HUDEP-2 (cell line): ENCODE results near the gene POU6F2.
A peak's percentile ranks its signal among the peaks of the same experiment; 100 is the strongest.
"Not testable (repeated sequence)": the region's sequence is repeated elsewhere in the genome, so short reads cannot be mapped to it uniquely, and the experiment has no call there.

Source experiments
- DNase-seq, 76 experiments: peaks; one replicate each; lab custom pipeline; 2025; ENCODE audit not compliant: unreplicated experiment in 76 of 76; lab: John Stamatoyannopoulos, UW

The POU6F2 gene

DNA sequence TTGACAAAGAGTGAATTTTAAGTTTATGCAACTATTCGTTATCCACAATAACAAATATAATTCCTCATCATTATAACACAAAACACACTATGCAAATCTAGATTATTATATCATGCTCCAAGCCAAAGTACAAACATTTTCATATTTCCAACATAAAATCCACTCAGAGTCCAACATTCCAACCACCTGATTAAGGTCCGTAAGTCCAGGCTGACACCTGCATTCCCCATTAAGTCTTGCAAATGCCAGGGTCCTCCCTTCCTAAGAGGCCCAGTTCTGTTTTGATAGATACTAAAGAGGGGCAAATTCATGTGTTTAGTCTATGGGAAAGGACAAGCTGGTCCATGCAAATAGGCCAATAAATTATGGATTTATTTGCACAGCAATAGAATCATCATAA, 206.1 kb downstream of the POU6F2 start:
- no peak for DNase-seq

DNA sequence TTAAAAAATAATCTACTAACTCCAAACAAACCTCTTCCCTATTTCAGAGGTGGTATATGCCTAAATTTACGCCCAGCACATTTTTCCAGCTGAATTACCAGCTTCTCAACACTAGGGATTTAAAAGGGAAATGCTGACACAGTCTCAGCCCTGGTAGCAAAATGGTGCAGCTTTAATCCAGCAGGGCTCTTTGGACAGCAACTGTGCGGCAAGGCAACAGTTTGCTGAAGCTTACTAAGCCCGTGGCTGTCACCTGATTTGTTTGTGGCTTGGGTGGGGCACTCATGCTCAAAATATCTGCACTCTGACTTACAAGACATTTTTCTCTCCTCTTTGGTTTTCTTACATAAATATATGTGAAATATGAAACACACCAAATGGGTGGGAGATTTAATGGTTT, 206.7 kb downstream of the POU6F2 start:
- DNase-seq = peak in 2 of 76 experiments; percentile 5 to 27

DNA sequence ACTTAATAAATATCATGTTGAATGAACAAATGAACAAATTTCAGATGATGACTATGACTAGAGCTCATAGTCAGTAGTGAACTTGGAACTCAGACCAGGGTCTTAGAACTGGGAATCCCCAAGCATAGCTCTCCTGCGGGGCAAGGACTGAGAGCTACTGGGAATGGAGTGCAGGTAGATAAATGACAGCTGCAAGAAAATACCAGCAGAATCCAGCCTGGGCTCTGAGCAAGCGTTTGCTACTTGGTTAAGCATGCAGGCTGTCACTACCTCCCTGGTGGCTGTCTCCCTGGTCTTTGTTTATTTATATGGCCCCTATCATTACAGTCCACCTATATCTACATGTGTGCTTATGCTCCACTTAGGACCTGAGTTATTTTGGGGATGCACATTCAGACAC, 208.4 kb downstream of the POU6F2 start:
- no peak for DNase-seq

DNA sequence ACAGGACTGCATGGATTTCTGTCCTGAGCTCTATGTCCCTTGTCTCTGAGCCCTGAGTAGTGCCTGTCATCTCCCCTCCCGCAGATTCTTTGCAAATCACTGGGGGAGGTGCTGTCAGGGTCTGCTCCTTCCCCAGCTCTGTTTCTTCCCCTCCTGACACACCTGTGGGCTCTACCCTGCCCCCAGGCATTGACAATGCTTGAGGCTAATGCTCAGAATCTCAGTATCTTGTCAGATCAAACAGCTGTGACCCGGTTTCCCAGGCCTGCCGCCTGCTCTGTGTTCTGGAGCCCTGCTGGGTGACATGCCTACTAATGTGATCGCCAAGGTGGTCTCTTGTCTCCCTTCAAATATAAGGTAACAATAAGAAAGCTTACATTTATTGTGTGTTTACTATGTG, 209.0 kb downstream of the POU6F2 start:
- DNase-seq = no peak

DNA sequence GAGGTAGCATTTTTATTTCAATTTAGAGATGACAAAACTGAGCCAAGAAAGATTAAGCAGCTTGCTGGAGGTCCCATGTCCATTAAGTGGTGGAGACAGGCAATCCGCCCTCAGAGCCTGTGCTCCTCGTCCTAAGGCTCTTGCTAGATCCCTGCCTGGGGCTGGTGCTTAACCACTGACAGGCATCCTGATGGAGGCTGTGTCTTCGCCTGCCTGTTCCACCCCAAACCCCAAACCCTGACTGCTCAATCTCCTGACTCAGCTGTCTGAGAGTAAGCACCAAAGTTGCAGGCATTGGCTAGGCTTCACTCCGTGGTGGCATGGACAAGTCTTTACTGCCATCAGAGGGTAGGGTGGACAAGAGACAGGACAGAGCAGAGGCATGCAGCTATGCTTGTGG, 209.4 kb downstream of the POU6F2 start:
- DNase-seq = no peak

DNA sequence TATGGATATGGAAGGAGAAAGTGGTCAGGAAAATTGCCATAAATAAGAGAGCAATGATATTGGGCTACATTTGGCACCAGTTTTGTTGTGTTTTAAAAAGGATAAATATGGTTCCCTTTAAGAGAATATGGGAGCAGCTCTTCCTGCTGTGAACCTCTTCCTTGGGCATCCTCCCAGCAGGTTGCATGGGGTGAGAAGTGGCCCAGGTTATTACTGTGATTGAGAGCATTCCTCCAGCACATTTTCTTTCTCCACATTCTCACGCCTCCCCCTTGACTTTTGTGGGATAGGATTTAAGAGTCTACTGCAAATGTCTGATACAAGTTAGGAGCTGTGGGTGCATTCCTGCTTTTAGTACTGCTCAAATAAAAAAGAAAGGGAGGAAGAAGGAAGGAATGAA, 214.8 kb downstream of the POU6F2 start:
- no peak for DNase-seq

DNA sequence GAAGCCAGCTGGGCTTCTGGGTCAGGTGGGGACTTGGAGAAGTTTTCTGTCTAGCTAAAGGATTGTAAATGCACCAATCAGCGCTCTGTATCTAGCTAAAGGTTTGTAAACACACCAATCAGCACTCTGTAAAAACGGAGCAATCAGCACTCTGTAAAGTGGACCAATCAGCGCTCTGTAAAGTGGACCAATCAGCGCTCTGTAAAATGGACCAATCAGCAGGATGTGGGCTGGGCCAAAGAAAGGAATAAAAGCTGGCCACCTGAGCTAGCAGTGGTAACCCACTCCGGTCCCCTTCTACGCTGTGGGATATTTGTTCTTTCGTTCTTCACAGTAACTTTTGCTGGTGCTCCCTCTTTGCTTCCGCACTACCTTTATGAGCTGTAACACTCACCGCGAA, 216.7 kb downstream of the POU6F2 start:
- DNase-seq = not testable (repeated sequence)

DNA sequence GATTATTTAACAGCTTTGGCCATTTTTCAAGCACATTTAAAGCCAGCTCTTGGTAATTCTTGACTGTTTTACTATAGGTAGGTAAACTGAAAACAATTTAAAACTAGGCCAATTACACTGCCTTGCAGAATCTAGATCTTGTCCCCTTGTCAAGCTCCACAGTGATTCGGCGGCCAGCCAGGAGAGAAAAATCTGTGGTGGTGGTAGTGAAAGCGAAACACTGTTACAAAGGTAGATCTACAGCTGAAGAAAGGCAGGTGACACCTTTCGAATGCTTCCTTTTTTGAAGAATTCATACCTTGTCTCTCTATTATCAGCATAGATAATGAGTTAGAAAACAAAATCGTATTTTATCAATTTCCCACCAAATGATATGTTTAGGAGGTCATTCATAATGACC, 218.3 kb downstream of the POU6F2 start:
- no peak for DNase-seq

DNA sequence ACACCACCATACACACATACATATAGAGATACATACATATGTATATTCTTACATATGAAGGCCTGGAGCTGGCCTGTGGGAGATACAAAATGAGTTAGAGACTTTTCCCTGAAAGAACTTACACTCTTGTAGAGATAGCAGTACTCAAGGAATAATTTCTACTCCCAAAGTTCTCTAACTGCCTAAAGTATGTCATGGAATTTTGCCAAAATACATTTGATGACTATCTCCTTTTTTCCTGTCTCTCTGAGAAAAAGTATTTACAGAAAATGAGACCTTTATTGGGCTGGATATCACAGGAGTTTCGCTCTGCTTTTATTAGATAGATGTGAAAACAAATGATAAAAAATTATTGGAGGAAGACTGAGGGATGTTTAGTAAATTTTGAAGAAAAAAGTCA, 220.1 kb downstream of the POU6F2 start:
- DNase-seq = no peak

DNA sequence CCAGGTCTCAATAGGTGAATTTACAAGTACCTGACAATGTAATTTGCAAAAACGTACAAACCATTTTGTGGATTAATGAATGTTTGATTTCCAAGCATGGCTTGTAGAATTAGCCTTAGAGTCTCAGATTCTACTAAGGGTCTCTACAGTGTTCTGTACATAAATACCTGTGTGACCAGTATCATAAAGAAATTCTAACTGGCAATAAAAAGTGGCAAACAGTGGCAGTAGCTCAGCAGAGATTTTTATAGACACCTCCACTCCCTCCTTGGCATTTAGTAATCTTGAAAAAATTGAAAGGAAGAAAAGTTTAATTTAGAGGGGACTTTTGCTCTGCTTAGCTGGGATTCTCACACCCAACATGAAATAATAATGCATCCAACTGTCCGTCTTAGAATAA, 220.8 kb downstream of the POU6F2 start:
- DNase-seq = no peak

DNA sequence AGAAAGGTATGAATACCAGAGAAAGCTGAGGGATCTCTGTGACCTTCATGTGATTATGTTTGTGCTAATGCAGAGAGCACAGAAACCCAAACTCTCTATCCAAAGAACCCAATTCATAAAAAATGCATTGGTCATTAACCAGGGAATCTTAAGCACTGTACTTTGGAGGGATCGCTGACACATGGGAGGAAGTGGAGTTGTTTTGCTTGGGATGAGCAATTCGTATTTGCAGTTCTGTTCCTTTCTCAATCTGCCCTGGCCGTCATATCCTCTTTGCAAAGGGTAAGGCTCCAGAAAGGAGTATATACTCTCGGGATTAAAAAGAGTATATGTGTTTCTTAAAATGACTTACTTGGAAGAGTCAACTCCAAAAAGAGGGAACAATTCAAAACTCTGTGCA, 221.3 kb downstream of the POU6F2 start:
- no peak for DNase-seq

DNA sequence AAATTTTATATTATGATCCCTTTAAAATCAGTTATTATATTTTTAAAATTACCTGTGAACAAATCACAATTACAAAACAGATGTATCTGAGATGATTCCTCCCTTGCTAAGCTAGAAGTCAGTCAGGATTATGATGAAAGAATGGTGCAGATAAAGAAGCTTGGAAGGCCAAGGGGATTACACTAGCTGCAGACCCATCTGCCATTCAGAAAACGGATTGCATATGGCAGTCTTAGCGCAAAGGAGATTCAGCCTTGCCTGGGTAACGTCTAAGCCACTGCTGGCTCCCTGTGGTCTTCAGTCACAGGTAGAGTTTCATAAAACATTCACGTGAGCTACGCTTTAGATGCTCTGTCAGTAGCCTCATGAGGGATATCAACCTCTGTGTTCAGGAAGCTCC, 222.2 kb downstream of the POU6F2 start:
- DNase-seq = no peak

DNA sequence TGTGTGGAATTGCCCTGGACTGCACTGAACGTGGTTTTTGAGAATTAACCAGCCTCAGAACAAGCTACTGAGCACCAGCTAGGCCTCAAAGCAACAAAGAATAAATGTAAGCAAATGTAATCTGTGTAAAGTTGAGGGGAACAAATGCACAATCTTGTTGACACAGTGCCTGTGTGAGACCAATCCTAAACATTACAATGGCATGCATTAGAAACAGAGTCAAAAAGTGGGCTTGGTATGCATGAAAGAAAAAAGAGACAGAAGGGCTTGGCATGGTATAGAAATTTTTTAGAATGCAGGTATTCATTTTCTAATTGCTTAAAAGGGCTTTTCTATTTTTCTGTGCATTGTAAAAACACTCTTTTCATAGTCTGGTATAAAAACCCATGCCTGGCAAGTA, 224.3 kb downstream of the POU6F2 start:
- DNase-seq = no peak

DNA sequence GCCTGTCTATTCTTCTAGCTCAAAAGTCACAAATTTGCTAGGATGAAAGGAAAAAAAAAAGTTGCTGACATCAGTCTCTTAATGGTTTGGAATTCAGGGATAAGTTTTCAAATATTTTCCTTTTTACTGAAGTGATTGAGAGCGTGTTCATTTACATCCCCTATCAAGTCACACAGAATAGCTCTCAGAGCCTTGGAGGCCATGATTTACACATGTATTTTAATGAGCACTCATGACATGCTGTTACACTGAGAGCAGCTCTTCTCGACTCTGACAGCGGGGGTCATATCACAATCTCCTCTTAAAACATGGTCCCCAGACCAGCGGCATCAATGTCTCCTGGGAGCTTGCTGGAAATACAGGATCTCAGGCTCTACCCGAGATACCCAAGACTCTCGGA, 232.7 kb downstream of the POU6F2 start:
- DNase-seq = no peak

DNA sequence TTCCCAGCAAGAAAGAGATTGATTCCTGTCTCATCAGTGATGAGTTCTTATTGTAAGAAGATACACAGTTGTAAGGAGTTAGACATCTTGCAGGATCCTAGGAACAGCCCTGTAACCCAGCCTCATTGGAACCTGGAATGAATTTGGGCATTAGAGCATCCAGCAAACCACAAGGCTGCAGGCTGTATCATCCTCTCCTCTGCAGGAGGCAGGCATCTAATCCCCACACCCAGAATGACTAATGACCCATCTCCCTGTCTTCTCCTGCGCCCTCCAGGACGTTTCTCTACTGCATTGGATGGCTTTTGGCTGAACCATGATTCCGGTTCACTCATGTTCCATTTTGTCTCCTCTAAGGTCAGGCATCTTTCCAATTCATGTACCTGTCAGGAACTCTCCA, 233.9 kb downstream of the POU6F2 start:
- DNase-seq = no peak

DNA sequence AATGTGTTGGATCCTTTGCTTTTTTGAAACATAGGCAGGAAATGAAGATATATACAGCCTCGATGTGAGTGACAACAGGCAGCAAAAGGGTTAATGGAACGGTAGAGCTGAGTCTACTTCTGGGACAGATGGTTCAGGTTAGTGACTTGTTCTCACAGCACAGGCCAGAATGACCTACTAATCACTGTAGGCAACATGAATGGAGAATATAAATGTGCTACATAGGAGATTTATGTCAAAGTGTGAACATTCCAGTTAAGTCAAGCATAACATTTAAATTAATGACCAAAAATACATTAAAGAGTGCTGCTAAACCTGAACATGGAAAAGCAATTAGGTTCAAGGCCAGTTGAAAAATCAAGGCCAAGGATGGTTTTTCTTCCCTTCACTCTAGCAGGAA, 235.2 kb downstream of the POU6F2 start:
- DNase-seq = no peak

DNA sequence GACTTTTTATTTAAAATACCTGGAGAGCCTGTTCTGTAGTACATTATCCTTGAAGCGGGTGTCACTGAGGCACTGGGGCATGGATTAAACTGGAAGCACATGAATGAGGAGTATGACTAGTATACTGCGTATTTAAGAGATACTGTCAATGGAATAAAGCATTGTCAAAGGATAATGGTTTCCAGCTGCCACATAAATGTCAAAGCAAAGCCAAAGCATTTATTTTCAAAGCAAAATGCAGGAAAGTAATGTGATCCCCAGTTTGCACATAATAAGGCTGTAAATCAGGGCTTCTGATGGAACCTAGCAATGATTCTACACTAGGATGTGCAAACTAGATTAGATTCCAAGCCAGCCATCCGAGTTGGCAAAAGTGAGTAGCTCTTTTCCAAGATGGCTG, 240.1 kb downstream of the POU6F2 start:
- no peak for DNase-seq

DNA sequence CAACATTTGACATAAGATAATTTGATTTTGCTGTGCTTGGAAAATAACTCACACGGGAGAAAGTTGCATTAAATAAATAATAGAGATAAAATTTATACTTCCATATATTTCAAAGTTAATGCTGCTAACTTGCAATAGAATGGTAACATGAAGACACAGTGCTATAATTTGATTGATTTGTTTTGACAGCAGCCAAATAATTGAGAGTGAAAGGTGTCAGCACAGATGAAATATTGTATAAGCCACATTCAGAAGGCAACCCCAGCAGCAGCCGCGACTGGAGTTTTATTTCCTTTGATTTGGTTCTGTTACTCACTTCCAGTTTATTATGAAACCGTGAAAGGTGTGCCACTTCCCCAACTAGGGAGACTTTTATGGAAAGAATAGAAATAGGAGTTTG, 242.2 kb downstream of the POU6F2 start:
- no peak for DNase-seq

DNA sequence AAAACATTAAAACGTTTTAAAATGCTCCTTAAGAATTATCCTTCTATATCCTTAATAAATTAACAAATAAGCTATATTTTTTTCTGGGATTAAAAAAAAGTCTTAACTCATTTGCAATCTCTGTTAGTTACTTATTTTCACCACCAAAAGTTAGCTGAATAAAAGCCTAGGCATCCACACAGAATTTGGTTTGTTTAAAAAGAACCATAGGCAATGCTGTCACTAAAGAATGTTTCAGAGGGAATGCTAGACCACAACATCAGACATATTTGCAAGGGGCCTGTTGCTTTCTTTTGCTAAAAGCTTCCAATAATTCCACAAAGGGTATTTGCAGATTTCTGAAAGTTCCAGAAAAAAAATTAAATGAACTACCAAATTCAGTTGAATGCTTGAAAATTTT, 244.2 kb downstream of the POU6F2 start:
- DNase-seq = no peak

DNA sequence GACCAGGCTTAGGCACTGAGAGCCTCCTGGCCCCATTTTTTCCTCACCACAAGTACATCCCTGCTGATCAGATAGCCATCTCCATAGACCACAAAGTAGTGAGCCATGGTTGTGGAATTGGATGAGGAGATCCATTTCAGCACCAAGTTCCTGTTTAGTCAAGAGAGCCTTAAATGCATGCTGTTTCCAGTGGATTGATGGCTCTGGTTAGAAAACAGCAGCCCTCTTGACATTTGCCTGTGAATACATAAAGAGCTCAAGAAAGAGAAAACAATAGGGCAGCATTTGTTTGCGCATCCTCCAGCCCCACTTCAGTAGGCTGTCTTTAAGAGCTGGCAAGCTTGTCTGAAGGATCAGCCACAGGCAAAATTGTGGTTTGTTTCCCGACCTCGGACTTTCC, 251.2 kb downstream of the POU6F2 start:
- no peak for DNase-seq

DNA sequence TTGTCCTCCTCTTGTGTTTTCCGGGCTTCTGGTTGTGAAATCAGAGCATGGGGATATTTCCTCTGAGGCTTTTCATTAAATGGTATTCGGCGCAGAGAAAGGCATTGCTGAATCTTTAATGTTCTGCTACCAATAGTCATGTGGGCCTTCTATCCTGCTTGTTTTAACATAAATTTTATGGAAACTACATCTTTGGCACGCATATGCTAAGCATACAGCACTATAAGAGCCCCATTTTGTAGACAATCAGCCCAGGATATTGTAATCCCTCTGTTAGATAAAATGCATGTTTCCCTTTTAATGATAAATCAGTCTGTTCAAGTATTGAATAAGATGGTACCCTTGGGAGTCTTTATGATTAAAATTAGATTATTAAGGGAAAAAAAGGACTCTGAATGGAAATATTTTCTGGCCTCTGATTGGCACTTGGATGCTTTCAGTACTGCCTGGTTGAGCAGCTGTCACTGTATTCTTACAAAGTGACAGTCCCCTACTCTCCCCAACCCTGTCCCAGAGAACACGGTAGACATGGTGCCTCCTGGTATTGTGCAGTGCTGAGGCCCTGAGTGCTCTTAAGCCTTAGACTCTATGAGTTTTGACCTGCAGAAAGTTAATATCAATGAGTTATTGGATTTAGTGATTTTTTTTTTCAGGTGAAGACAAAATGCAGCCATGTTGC, 256.3 kb downstream of the POU6F2 start:
- no peak for DNase-seq

DNA sequence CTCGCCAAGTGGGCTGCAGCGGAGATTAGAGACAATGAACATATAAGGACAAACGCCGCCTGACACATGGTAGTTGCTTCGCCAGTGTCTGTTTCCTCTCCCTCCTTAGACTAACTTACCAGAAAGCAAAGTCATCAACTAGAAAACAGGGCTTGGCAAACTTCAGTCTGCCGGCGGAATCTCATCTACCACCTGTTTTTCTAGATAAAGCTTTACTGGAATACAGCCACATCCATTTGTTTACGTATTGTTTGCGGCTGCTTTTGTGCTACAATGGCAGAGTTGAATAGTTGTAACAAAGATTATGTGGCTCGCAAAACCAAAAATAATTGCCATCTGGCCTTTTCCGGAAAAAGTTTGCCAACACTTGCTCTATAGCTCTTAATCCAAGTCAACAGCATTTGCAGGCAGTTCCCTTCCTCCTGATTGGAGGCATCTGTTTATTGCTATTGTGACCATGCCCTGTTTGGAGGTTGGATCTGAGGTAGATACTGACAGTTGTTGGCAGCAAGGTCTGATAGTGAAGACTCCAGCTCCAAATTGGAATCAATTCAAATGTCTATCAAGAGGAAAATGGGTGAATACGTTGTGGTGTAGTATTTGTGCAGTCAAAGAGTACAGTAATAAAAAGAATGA, 260.6 kb downstream of the POU6F2 start:
- DNase-seq = peak in 4 of 76 experiments; percentile 1 to 47 (median 6)

DNA sequence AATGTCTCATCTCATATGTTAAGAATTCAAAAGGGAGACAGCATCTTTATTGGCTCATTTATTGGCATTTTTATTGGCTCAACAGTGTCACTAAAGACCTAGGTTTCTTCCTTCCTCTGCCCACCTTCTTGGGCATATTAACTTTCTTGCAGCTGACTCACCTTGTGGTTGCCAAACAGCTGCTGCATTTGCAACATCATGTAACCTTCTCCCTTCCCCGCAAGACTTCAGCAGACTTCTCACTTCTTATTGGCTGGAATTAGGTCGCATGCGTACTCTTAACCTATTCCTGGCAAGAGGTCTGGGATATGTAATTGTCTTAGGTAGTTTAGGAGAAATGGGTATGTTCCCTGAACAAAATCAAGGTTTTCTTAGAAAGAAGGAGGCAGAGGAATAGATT, 263.2 kb downstream of the POU6F2 start:
- no peak for DNase-seq
